Caco-2 (cell line): Measurements from ENCODE around the gene ADK. TPM values are rescaled to one million over a fixed set of nuclear protein-coding genes. Genes with fewer than 3 reads are reported as not detected.

Experiments used
- BruUV-seq: library from RNA; stranded (reverse); fragments of 400-500 nt; replicated peaks from 2 replicates; lab custom pipeline; 2021; lab: Mats Ljungman, UMichigan
- CTCF ChIA-PET: fragments of 300-600 bp; sonication (Branson Sonifier 250); formaldehyde crosslinking; loops from one replicate; lab custom pipeline; 2022; ENCODE audit warnings: antibody characterized with exemption; lab: Charles Lee
- POLR2A ChIA-PET: fragments of 300-600 bp; sonication (Branson Sonifier 250); formaldehyde crosslinking; loops from one replicate; lab custom pipeline; 2022; ENCODE audit warnings: antibody characterized with exemption; lab: Charles Lee
- DNase-seq, 2 experiments: peaks; one replicate each; pipeline versions ENCODE4 v3.0.0 to v3.0.0-alpha.2; 2020 to 2022
- H3K27me3 ChIP-seq: replicated peaks from 2 replicates; pipeline ENCODE4 v1.6.0; 2011; ENCODE audit warnings: low read length; ENCODE audit not compliant: control insufficient read depth, insufficient read depth
- H3K36me3 ChIP-seq: 2 replicates; pipeline ENCODE4 v1.5.1; 2011; ENCODE audit warnings: low read length; ENCODE audit not compliant: control insufficient read depth, insufficient read depth
- H3K4me1 ChIP-seq: fragments of 250-450 bp; sonication (Bioruptor Pico); 2 replicates; pipeline ENCODE4 v1.5.1; 2020; ENCODE audit warnings: mild to moderate bottlenecking
- H3K4me3 ChIP-seq: 2 replicates; pipeline ENCODE4 v1.5.1; 2011; ENCODE audit warnings: low read depth, mild to moderate bottlenecking, control low read depth, low read length
- H3K9me3 ChIP-seq: fragments of 250-450 bp; sonication (Bioruptor Pico); 2 replicates; pipeline ENCODE4 v1.5.1; 2020; ENCODE audit warnings: mild to moderate bottlenecking, moderate library complexity
- H3K27ac Mint-ChIP-seq: one replicate; pipeline ENCODE4 v1.8.0; 2022; ENCODE audit warnings: mixed read lengths; ENCODE audit not compliant: unreplicated experiment
- H3K27me3 Mint-ChIP-seq: one replicate; pipeline ENCODE4 v1.8.0; 2022; ENCODE audit warnings: mixed read lengths; ENCODE audit not compliant: insufficient read depth, unreplicated experiment
- H3K36me3 Mint-ChIP-seq: one replicate; pipeline ENCODE4 v1.8.0; 2022; ENCODE audit warnings: mild to moderate bottlenecking, mixed read lengths; ENCODE audit not compliant: insufficient read depth, unreplicated experiment
- H3K4me1 Mint-ChIP-seq: one replicate; pipeline ENCODE4 v1.8.0; 2022; ENCODE audit warnings: low read depth, mixed read lengths; ENCODE audit not compliant: unreplicated experiment
- H3K4me3 Mint-ChIP-seq: one replicate; pipeline ENCODE4 v1.8.0; 2022; ENCODE audit warnings: mild to moderate bottlenecking, moderate library complexity, mixed read lengths; ENCODE audit not compliant: unreplicated experiment
- H3K9me3 Mint-ChIP-seq: one replicate; pipeline ENCODE4 v1.8.0; 2022; ENCODE audit warnings: mixed read lengths; ENCODE audit not compliant: unreplicated experiment
- intact Hi-C: fragments of 100-400 bp; cut with micrococcal nuclease; formaldehyde crosslinking; loops from one replicate; pipeline ENCODE4 v1.10.0; 2022; ENCODE audit not compliant: unreplicated experiment
- total RNA-seq: library from RNA; stranded (reverse); gene quantifications from 2 replicates; pipeline ENCODE4 v1.2.3, GENCODE V29; 2022
- TF ChIP-seq, protein P1 (sequence below), 2 experiments: fragments of 200-600 bp in 1 of 2; IDR thresholded peaks; 1 replicate in 1 of 2; 2 replicates in 1 of 2; pipeline versions ENCODE4 v1.5.1 to v1.8.0; 2011 to 2022; ENCODE audit warnings: antibody characterized with exemption in 1 of 2, control low read depth in 1 of 2, inconsistent platforms in 1 of 2, low read depth in 1 of 2, low read length in 1 of 2, mild to moderate bottlenecking in 1 of 2, moderate library complexity in 1 of 2; ENCODE audit not compliant: insufficient read depth in 1 of 2, severe bottlenecking in 1 of 2, unreplicated experiment in 1 of 2

The ADK gene
- total RNA-seq, 1 experiment from 2014 or later: 105 TPM

GRCh38 chr10:74640134-74640921, 489.3 kb downstream of the ADK start:
- ChIA-PET POLR2A (no interaction called here), CTCF (no interaction called here)
- Mint-ChIP-seq H3K4me3 (no peak overlapping the region), H3K9me3 (peaks cover 12% of the 10 kb centered on the region), H3K27me3 (no peaks in the 10 kb centered on the region), H3K36me3 (peaks cover 6% of the 10 kb centered on the region), H3K27ac (no peak overlapping the region), H3K4me1 (peaks cover 12% of the 10 kb centered on the region)
- Histone ChIP-seq H3K36me3 (no peaks in the 10 kb centered on the region), H3K4me1 (peaks cover 13% of the 10 kb centered on the region; the same call in 1 of the 2 replicates), H3K4me3 (no peak overlapping the region), H3K9me3 (no peaks in the 10 kb centered on the region), H3K27me3 (no peaks in the 10 kb centered on the region)
- TF ChIP-seq, protein P1, sequence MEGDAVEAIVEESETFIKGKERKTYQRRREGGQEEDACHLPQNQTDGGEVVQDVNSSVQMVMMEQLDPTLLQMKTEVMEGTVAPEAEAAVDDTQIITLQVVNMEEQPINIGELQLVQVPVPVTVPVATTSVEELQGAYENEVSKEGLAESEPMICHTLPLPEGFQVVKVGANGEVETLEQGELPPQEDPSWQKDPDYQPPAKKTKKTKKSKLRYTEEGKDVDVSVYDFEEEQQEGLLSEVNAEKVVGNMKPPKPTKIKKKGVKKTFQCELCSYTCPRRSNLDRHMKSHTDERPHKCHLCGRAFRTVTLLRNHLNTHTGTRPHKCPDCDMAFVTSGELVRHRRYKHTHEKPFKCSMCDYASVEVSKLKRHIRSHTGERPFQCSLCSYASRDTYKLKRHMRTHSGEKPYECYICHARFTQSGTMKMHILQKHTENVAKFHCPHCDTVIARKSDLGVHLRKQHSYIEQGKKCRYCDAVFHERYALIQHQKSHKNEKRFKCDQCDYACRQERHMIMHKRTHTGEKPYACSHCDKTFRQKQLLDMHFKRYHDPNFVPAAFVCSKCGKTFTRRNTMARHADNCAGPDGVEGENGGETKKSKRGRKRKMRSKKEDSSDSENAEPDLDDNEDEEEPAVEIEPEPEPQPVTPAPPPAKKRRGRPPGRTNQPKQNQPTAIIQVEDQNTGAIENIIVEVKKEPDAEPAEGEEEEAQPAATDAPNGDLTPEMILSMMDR (IDR thresholded peaks at IDR 0.05; ENCODE audit: insufficient read depth in 1 of 2, low read depth in 1 of 2, low read length in 1 of 2, severe bottlenecking in 1 of 2, unreplicated experiment in 1 of 2): no peak
- intact Hi-C loops: no loop called here
- no TSS peak for BruUV-seq
- DNase-seq: no peak

DNA sequence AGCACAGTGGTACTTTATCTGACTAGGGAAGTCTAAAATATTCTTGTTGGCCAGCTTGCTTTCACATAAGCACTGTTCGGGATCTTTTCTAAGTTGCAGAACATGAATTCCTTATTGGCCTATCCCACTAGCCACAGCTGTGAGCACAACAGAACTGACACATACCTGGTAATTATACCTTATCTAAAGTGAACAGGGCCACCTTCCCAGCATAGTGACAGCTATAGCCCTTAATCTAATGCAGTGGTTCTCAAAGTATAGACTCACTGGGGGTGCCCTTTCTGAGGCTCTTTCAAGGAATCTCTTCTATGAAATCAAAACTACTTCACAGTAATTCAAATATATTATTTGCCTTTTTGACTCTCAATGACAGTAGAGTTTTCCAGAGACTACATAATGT, 490.6 kb downstream of the ADK start:
- Mint-ChIP-seq H3K9me3 (peaks cover 11% of the 10 kb centered on the region), H3K27me3 (no peaks in the 10 kb centered on the region), H3K4me3 (no peak overlapping the region), H3K4me1 (peaks cover 12% of the 10 kb centered on the region), H3K36me3 (peaks cover 6% of the 10 kb centered on the region), H3K27ac (no peak overlapping the region)
- CTCF ChIA-PET: no interaction called here
- POLR2A ChIA-PET: no interaction called here
- H3K4me3 ChIP-seq: no peak overlapping the region
- H3K36me3 ChIP-seq: no peaks in the 10 kb centered on the region
- intact Hi-C loops: no loop called here
- peaks cover 13% of the 10 kb centered on the region; the same call in 1 of the 2 replicates for H3K4me1 ChIP-seq
- no TSS peak for BruUV-seq
- TF ChIP-seq, protein P1 (IDR thresholded peaks at IDR 0.05; ENCODE audit: insufficient read depth in 1 of 2, low read depth in 1 of 2, low read length in 1 of 2, severe bottlenecking in 1 of 2, unreplicated experiment in 1 of 2): no peak
- H3K9me3 ChIP-seq: no peaks in the 10 kb centered on the region
- H3K27me3 ChIP-seq: no peaks in the 10 kb centered on the region
- no peak for DNase-seq

DNA sequence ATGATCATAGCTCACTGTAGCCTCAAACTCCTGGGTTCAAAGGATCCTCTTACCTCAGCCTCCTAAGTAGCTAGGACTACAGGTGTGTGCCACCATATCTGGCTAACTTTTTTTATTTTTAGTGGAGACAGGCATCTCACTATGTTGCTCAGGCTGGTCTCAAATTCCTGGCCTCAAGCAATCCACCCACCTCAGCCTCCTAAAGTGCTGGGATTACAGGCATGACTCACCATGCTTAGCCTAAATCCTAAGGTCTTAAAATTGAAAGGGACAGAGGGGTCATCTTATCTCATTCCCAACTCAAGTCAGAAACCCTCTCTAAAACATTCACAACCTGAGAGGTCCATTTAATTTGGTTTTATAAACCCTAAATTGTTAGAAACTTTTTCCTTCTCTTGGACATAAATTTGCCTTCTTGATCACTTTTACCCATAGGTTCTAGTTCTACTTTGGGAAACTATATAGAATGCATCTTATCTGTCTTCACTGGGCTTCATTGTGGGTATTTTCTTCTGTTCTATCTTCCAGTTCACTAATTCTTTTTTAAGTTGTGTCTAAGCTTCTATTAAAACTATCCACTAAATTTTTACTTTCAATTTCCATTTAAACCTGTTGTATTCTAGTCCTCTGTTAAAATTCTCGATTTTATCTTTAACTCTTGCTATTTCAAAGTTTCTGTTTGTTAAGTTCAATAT, 492.0 kb downstream of the ADK start:
- TF ChIP-seq, protein P1 (IDR thresholded peaks at IDR 0.05; ENCODE audit: insufficient read depth in 1 of 2, low read depth in 1 of 2, low read length in 1 of 2, severe bottlenecking in 1 of 2, unreplicated experiment in 1 of 2): no peak
- no peak for DNase-seq
- no peaks in the 10 kb centered on the region for H3K27me3 Mint-ChIP-seq
- peaks cover 12% of the 10 kb centered on the region for H3K4me1 Mint-ChIP-seq
- peaks cover 13% of the 10 kb centered on the region; the same call in 1 of the 2 replicates for H3K4me1 ChIP-seq
- no TSS peak for BruUV-seq
- ChIA-PET CTCF (no interaction called here), POLR2A (no interaction called here)
- H3K9me3 ChIP-seq: no peaks in the 10 kb centered on the region
- H3K36me3 ChIP-seq: no peaks in the 10 kb centered on the region
- H3K4me3 ChIP-seq: no peak overlapping the region
- H3K27ac Mint-ChIP-seq: no peak overlapping the region
- H3K27me3 ChIP-seq: no peaks in the 10 kb centered on the region
- peaks cover 11% of the 10 kb centered on the region for H3K9me3 Mint-ChIP-seq
- intact Hi-C loops: no loop called here
- H3K4me3 Mint-ChIP-seq: no peak overlapping the region
- H3K36me3 Mint-ChIP-seq: peaks cover 6% of the 10 kb centered on the region
